SK-N-SH (cell line): ENCODE measurements around the gene FOXL1. TPM values are rescaled to one million over a fixed set of nuclear protein-coding genes. Genes with fewer than 3 reads are reported as not detected.

Source experiments
- CTCF ChIA-PET: fragments of 300-600, 350-600 bp; formaldehyde crosslinking; extraction: SDS; loops from one replicate; lab custom pipeline; 2021; lab: Yijun Ruan, JAX
- POLR2A ChIA-PET: fragments of 350-600 bp; sonication (Branson Sonifier 250); formaldehyde crosslinking; extraction: SDS; loops from one replicate; lab custom pipeline; 2020; ENCODE audit warnings: antibody characterized with exemption, inconsistent platforms; lab: Yijun Ruan, JAX
- DNase-seq: peaks from one replicate; pipeline ENCODE4 v3.0.0; 2012
- H2AFZ ChIP-seq: fragments of 200-600 bp; sonication (generic); 2 replicates; pipeline ENCODE4 v1.8.1; 2016; ENCODE audit warnings: antibody characterized with exemption, mild to moderate bottlenecking, low read depth
- H3F3A ChIP-seq: fragments of 200-600 bp; sonication (generic); replicated peaks from 2 replicates; pipeline ENCODE3; 2016; ENCODE audit warnings: antibody characterized with exemption, mild to moderate bottlenecking; ENCODE audit not compliant: insufficient read depth
- H3K27ac ChIP-seq, 2 experiments: fragments of 200-500 bp in 1 of 2; fragments of 200-600 bp in 1 of 2; sonication (Bioruptor generic) in 1 of 2; sonication (generic), shearing (Covaris generic) in 1 of 2; 2 replicates each; pipeline versions ENCODE4 v1.5.1 to v1.6.1; 2014 to 2016; ENCODE audit warnings: low read depth in 2 of 2, inconsistent platforms in 1 of 2, low read length in 1 of 2, mild to moderate bottlenecking in 1 of 2, mixed read lengths in 1 of 2
- H3K27me3 ChIP-seq: fragments of 200-600 bp; sonication (generic), shearing (Covaris generic); 2 replicates; pipeline ENCODE4 v1.6.1; 2016; ENCODE audit warnings: mixed run types; ENCODE audit not compliant: insufficient read depth
- H3K36me3 ChIP-seq, 2 experiments: fragments of 200-500 bp in 1 of 2; fragments of 200-600 bp in 1 of 2; sonication (Bioruptor generic) in 1 of 2; sonication (generic) in 1 of 2; replicated peaks in 1 of 2; 2 replicates each; pipeline versions ENCODE3 to v1.5.1; 2014 to 2016; ENCODE audit warnings: low read length in 1 of 2, mild to moderate bottlenecking in 1 of 2; ENCODE audit not compliant: insufficient read depth in 2 of 2, control insufficient read depth in 1 of 2
- H3K4me1 ChIP-seq, 2 experiments: fragments of 200-500 bp in 1 of 2; fragments of 200-600 bp in 1 of 2; sonication (Bioruptor generic) in 1 of 2; sonication (generic), shearing (Covaris generic) in 1 of 2; 2 replicates each; pipeline versions ENCODE4 v1.5.1 to v1.6.1; 2014 to 2016; ENCODE audit warnings: low read depth in 1 of 2, low read length in 1 of 2, mixed run types in 1 of 2; ENCODE audit not compliant: insufficient read depth in 2 of 2, control insufficient read depth in 1 of 2
- H3K4me2 ChIP-seq: fragments of 200-600 bp; sonication (generic), shearing (Covaris generic); 2 replicates; pipeline ENCODE4 v1.6.1; 2017; ENCODE audit warnings: mixed run types
- H3K4me3 ChIP-seq, 2 experiments: fragments of 200-500 bp in 1 of 2; fragments of 200-600 bp in 1 of 2; sonication (Bioruptor generic) in 1 of 2; sonication (generic), shearing (Covaris generic) in 1 of 2; 2 replicates each; pipeline versions ENCODE4 v1.5.1 to v1.8.1; 2014 to 2016; ENCODE audit warnings: low read depth in 2 of 2, inconsistent platforms in 1 of 2, low read length in 1 of 2, mild to moderate bottlenecking in 1 of 2, mixed read lengths in 1 of 2, moderate library complexity in 1 of 2
- H3K79me2 ChIP-seq: fragments of 200-600 bp; sonication (generic); 2 replicates; pipeline ENCODE4 v1.8.1; 2017; ENCODE audit warnings: mild to moderate bottlenecking; ENCODE audit not compliant: insufficient read depth
- H3K9ac ChIP-seq: fragments of 200-600 bp; sonication (generic); 2 replicates; pipeline ENCODE4 v1.6.1; 2017; ENCODE audit warnings: mixed run types
- H3K9me2 ChIP-seq: fragments of 200-600 bp; sonication (generic); 2 replicates; pipeline ENCODE4 v1.6.1; 2017; ENCODE audit warnings: mixed run types
- H3K9me3 ChIP-seq: fragments of 200-600 bp; sonication (generic); 2 replicates; pipeline ENCODE4 v1.6.1; 2017; ENCODE audit warnings: mixed run types, mild to moderate bottlenecking, moderate library complexity
- H4K20me1 ChIP-seq: fragments of 200-600 bp; sonication (generic); 2 replicates; pipeline ENCODE4 v1.6.1; 2017; ENCODE audit warnings: mild to moderate bottlenecking, mixed run types; ENCODE audit not compliant: insufficient read depth
- FOXM1 ChIP-seq: IDR thresholded peaks from 2 replicates; pipeline ENCODE4 v1.4.0; 2012; ENCODE audit warnings: low read depth, mild to moderate bottlenecking
- MEF2A ChIP-seq: IDR thresholded peaks from 2 replicates; pipeline ENCODE4 v1.4.0; 2012; ENCODE audit warnings: low read depth, borderline replicate concordance
- TCF12 ChIP-seq: IDR thresholded peaks from 2 replicates; pipeline ENCODE4 v1.4.0; 2012
- WGBS: methylation state at CpG from one replicate; pipeline ENCODE4 v1.1.6; 2017; ENCODE audit warnings: low lambda C conversion rate; 5-methylcytosine and 5-hydroxymethylcytosine counted together
- polyA plus RNA-seq, 3 experiments: library from polyadenylated mRNA; depleted of rRNA; stranded (reverse); fragments of >200 nt; gene quantifications; 2 replicates each; pipeline ENCODE4 v1.2.3, GENCODE V29; 2012
- TF ChIP-seq, protein P1 (sequence below): IDR thresholded peaks from 2 replicates; pipeline ENCODE4 v1.6.1; 2012; ENCODE audit warnings: mild to moderate bottlenecking, low read depth, low read length, moderate library complexity

Gene FOXL1
- polyA plus RNA-seq, 1 of the 3 experiments (the other 2 are of a cell fraction): 2.5 TPM

DNA sequence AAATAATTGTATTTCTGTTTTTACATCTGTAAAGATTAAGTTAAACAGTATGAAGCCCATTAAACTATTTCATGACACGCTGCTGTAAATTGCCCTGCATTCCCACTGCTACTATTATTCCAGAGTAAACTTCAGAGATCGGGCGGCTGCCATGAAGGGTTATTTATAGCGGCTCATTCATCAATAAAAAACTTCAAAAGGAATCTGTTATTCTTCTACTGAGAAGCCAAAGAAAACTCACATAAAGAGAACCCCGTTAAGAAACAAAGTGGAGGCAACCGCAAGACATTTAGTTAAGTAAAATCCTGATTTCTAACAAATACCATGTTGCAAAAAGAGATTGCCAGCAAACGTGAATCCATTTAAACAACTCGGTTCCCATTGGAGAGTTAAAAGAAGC lies 16.4 kb downstream of the FOXL1 start:
- Histone ChIP-seq H4K20me1 (no peaks in the 10 kb centered on the region), H3K36me3 (no peaks in the 10 kb centered on the region), H3K9me3 (no peaks in the 10 kb centered on the region), H3K9me2 (no peaks in the 10 kb centered on the region), H3K79me2 (peaks cover 2% of the 10 kb centered on the region; the same call in 1 of the 2 replicates), H3K27me3 (no peaks in the 10 kb centered on the region), H3F3A (peaks cover 17% of the 10 kb centered on the region), H3K27ac (peak overlapping the region in 1 of 2 experiments; percentile 47; a peak in 2 of 4 replicates), H3K9ac (peak overlapping the region; percentile 30; the same call in 1 of the 2 replicates), H3K4me3 (no peak overlapping the region), H3K4me1 (peaks cover 2 to 18% of the 10 kb centered on the region in 2 experiments; a peak in 3 of 4 replicates), H3K4me2 (peak overlapping the region; percentile 35), H2AFZ (no peak overlapping the region)
- TF ChIP-seq MEF2A: 0 out of 2 replicates have a peak, but pooled peaks have one; percentile 31
- 0 out of 2 replicates have a peak, but pooled peaks have one; percentile 6 for TF ChIP-seq TCF12
- TF ChIP-seq, protein P1, sequence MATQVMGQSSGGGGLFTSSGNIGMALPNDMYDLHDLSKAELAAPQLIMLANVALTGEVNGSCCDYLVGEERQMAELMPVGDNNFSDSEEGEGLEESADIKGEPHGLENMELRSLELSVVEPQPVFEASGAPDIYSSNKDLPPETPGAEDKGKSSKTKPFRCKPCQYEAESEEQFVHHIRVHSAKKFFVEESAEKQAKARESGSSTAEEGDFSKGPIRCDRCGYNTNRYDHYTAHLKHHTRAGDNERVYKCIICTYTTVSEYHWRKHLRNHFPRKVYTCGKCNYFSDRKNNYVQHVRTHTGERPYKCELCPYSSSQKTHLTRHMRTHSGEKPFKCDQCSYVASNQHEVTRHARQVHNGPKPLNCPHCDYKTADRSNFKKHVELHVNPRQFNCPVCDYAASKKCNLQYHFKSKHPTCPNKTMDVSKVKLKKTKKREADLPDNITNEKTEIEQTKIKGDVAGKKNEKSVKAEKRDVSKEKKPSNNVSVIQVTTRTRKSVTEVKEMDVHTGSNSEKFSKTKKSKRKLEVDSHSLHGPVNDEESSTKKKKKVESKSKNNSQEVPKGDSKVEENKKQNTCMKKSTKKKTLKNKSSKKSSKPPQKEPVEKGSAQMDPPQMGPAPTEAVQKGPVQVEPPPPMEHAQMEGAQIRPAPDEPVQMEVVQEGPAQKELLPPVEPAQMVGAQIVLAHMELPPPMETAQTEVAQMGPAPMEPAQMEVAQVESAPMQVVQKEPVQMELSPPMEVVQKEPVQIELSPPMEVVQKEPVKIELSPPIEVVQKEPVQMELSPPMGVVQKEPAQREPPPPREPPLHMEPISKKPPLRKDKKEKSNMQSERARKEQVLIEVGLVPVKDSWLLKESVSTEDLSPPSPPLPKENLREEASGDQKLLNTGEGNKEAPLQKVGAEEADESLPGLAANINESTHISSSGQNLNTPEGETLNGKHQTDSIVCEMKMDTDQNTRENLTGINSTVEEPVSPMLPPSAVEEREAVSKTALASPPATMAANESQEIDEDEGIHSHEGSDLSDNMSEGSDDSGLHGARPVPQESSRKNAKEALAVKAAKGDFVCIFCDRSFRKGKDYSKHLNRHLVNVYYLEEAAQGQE: no peak
- ChIA-PET CTCF (no interaction called here), POLR2A (no interaction called here)
- 28% methylated on average over 8 of the region's 8 CpGs for WGBS
- no peak for DNase-seq

DNA sequence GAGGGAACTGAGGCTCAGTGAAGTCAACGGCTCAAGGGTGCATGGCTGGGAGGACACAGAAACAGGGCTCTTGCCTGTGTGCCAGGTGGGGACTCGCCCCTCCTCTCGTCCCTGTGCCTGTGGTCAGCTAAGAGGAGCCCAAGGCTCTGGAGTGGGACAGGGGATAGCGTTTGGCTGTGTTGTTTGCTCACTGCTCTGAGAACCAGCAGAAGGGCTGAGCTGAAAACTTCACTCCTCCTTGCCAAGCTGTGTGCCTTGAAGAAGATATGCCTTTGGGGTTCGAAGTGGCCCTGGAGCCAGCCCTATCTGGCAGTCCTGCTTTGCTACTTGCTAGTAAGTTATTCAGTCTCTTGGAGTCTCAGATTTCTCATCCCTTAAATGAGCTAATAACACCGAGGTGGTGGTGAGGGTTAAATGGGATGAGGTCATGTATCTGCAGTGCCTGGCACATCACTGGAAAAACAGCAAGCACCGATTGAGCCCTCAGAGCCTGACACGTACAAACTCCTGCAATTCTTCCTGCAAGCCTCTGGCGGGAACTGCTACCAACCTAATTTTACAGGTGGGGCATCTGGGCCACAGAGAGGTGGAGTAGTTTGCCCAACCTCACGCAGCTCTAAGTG lies 17.7 kb downstream of the FOXL1 start:
- WGBS: 20% methylated on average over 7 of the region's 10 CpGs
- H3K9me3 ChIP-seq: no peaks in the 10 kb centered on the region
- CTCF ChIA-PET: interaction anchor here (0.6 kb wide), 1 partner anchor 28 kb away, joined by 3 read pairs; no protein-coding TSS in a partner anchor
- no peak for TF ChIP-seq FOXM1
- peaks cover 2 to 13% of the 10 kb centered on the region in 2 experiments; a peak in 2 of 4 replicates for H3K4me1 ChIP-seq
- no peaks in the 10 kb centered on the region for H4K20me1 ChIP-seq
- H3K27me3 ChIP-seq: no peaks in the 10 kb centered on the region
- no peak overlapping the region for H3K9ac ChIP-seq
- H3K4me3 ChIP-seq: no peak overlapping the region
- POLR2A ChIA-PET: no interaction called here
- H3K9me2 ChIP-seq: no peaks in the 10 kb centered on the region
- H2AFZ ChIP-seq: no peak overlapping the region
- no peaks in the 10 kb centered on the region for H3K36me3 ChIP-seq
- no peak overlapping the region; a peak in 1 of 4 replicates for H3K27ac ChIP-seq
- H3K4me2 ChIP-seq: no peak overlapping the region; the same call in 1 of the 2 replicates
- H3K79me2 ChIP-seq: peaks cover 2% of the 10 kb centered on the region; the same call in 1 of the 2 replicates
- H3F3A ChIP-seq: peaks cover 16% of the 10 kb centered on the region
- DNase-seq: no peak
